Measurements from ENCODE around the gene SUCLG1.

- no peak for TF ChIP-seq CTCF (IDR thresholded peaks at IDR 0.05)
- no peak for TF ChIP-seq POLR2AphosphoS5 (IDR thresholded peaks at IDR 0.05)
- TF ChIP-seq POLR2A (IDR thresholded peaks at IDR 0.05) = no peak
- TF ChIP-seq EP300 (IDR thresholded peaks at IDR 0.05) = no peak
These were observed 8.3 kb upstream of the SUCLG1 start for GRCh38 chr2:84467389-84467788.

Data from gastroesophageal sphincter (tissue), 3 donors.